ENCODE data around the gene SHC2.

- TF ChIP-seq POLR2AphosphoS5 (IDR thresholded peaks at IDR 0.05; ENCODE audit: borderline replicate concordance, low read depth, low read length) (no peak), EZH2 (IDR thresholded peaks at IDR 0.05) (no peak), FOXP2 (optimal IDR thresholded peaks at IDR 0.05; ENCODE audit: control extremely low read depth, extremely low read length, insufficient read depth) (no peak)
Measured at GRCh38 chr19:384799-385169, 76.0 kb downstream of the SHC2 start.

Data from SK-N-MC (cell line).